ENCODE measurements around the gene SLC26A11.

DNA sequence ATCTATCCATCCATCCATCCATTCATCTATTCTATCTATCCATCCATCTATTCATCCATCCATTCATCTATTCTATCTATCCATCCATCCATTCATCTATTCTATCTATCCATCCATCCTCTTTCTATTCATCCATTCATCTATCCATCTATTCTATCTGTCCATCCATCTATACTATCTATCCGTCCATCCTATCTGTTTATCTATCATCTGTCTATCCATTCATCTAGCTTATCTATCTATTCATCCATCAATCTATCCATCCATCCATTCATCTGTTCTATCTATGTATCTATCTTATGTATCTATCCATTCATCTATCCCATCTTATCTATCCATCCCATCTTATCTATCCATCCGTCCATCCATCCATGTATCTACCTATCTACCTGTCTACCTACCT is 49.2 kb downstream of the SLC26A11 start:
- TF ChIP-seq, protein P1, sequence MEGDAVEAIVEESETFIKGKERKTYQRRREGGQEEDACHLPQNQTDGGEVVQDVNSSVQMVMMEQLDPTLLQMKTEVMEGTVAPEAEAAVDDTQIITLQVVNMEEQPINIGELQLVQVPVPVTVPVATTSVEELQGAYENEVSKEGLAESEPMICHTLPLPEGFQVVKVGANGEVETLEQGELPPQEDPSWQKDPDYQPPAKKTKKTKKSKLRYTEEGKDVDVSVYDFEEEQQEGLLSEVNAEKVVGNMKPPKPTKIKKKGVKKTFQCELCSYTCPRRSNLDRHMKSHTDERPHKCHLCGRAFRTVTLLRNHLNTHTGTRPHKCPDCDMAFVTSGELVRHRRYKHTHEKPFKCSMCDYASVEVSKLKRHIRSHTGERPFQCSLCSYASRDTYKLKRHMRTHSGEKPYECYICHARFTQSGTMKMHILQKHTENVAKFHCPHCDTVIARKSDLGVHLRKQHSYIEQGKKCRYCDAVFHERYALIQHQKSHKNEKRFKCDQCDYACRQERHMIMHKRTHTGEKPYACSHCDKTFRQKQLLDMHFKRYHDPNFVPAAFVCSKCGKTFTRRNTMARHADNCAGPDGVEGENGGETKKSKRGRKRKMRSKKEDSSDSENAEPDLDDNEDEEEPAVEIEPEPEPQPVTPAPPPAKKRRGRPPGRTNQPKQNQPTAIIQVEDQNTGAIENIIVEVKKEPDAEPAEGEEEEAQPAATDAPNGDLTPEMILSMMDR (IDR thresholded peaks at IDR 0.05) = no peak
- TF ChIP-seq POLR2A (IDR thresholded peaks at IDR 0.05) = no peak

All from thyroid gland (tissue), 4 donors.